ENCODE measurements around the gene MAST3. TPM values are rescaled to one million over a fixed set of nuclear protein-coding genes. Genes with fewer than 3 reads are reported as not detected.
"Not testable (repeated sequence)": the region's sequence is repeated elsewhere in the genome, so short reads cannot be mapped to it uniquely, and the experiment has no call there.

The MAST3 gene
- total RNA-seq, 4 donors from 2014 or later, result 0.66 to 2.8 (median 1.6) TPM

DNA sequence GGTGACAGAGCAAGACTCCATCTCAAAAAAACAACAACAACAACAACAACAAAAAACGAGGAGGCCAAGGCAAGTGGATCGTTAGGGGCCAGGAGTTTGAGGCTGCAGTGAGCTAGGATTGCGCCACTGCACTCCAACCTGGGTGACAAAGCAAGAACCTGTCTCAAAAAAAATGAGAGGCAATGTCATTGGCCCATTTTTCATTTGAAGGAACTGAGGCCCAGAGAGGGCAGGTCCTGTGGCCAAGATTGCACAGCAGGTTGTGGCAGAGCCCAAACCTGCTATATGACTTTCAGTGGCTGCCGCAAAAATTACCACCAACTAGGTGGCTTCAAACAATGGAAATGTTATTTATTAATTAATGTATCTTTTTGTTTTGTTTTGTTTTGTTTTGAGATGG, 60.9 kb downstream of the MAST3 start:
- DNase-seq (no peak), ATAC-seq (no peak)
- TF ChIP-seq POLR2A (IDR thresholded peaks at IDR 0.05), result no peak
- TF ChIP-seq CTCF (IDR thresholded peaks at IDR 0.05 in 4 of 5, conservative IDR thresholded peaks at IDR 0.05 in 1 of 5), result no peak
- H3K4me3 ChIP-seq, result no peak overlapping the region
- H3K9me3 ChIP-seq, result no peaks in the 10 kb centered on the region
- peaks cover 32 to 55% of the 10 kb centered on the region in 2 donors for H3K4me1 ChIP-seq
- peak overlapping the region in 1 of 4 donors; percentile 100 for H3K27ac ChIP-seq
- intact Hi-C loops (cut with DNase I; ENCODE audit: low total_unique reads), result loop anchor here (10.0 kb wide), 1 partner anchor 154 kb away; the partner anchor contains the start of gene ARRDC2
- H3K36me3 ChIP-seq, result peaks cover 0 to 15% of the 10 kb centered on the region in 2 donors
- in situ Hi-C loops (cut with MboI; ENCODE audit: low sequenced_read_pairs in 4 of 4), result no loop called here
- H3K27me3 ChIP-seq, result no peaks in the 10 kb centered on the region

DNA sequence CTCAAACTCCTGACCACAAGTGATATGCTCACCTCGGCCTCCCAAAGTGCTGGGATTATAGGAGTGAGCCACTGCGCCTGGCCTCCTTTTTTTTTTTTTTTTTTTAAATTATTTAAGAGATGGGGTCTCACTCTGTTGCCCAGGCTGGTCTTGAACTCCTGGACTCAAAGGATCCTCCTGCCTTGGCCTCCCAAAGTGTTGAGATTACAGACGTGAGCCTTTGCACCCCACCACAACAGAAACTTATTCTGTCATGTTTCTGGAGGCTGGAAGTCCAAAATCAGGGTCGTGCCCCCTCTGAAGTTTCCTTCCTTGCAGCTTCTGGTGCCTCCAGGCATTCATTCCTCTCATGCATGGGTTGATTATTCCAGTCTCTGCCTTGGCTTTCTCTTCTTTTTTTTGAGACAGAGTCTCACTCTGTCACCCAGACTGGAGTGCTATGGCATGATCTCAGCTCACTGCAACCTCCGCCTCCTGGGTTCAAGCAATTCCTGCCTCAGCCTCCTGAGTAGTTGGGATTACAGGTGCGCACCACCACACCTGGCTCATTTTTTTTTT, 61.6 kb downstream of the MAST3 start:
- DNase-seq; ATAC-seq; in situ Hi-C loops (cut with MboI; ENCODE audit: low sequenced_read_pairs in 4 of 4); H3K4me3 ChIP-seq; H3K27me3 ChIP-seq; H3K9me3 ChIP-seq: not testable (repeated sequence)
- Histone ChIP-seq H3K36me3 (peaks cover 0 to 22% of the 10 kb centered on the region in 2 donors), H3K27ac (peak overlapping the region in 2 of 4 donors; percentile 83 to 88), H3K4me1 (peaks cover 26 to 48% of the 10 kb centered on the region in 2 donors)
- intact Hi-C loops (cut with DNase I; ENCODE audit: low total_unique reads), result loop anchor here (10.0 kb wide), 1 partner anchor 154 kb away; the partner anchor contains the start of gene ARRDC2

DNA sequence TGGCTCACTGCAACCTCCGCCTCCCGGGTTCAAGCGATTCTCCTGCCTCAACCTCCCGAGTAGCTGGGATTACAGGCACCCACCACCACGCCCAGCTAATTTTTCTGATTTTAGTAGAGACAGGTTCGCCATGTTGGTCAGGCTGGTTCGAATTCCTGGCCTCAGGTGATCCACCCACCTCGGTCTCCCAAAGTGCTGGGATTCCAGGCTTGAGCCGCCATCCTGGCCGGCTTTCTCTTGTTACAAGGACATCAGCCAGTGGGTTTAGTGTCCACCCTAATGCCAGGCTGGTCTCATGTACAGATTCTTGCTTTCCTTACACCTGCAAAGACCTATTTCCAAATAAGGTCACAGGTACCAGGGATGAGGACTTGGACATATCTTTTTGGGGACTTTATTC, 62.2 kb downstream of the MAST3 start:
- DNase-seq (no peak), ATAC-seq (no peak)
- H3K9me3 ChIP-seq, result no peaks in the 10 kb centered on the region
- H3K36me3 ChIP-seq, result peaks cover 0 to 29% of the 10 kb centered on the region in 2 donors
- intact Hi-C loops (cut with DNase I; ENCODE audit: low total_unique reads), result loop anchor here (2.0 to 10.0 kb wide), 4 partner anchors 33 to 155 kb away; partner anchors contain the start of genes ARRDC2 and MPV17L2
- H3K27me3 ChIP-seq, result no peaks in the 10 kb centered on the region
- H3K4me1 ChIP-seq, result peaks cover 21 to 45% of the 10 kb centered on the region in 2 donors
- in situ Hi-C loops (cut with MboI; ENCODE audit: low sequenced_read_pairs in 4 of 4), result loop anchor here in 3 of 4 donors (10.0 kb wide), 1 partner anchor 45 kb away; no protein-coding TSS in a partner anchor
- H3K4me3 ChIP-seq, result no peak overlapping the region
- H3K27ac ChIP-seq, result peak overlapping the region in 2 of 4 donors; percentile 83 to 88
- TF ChIP-seq POLR2A (IDR thresholded peaks at IDR 0.05) (no peak), CTCF (IDR thresholded peaks at IDR 0.05 in 4 of 5, conservative IDR thresholded peaks at IDR 0.05 in 1 of 5) (no peak)

GRCh38 chr19:18160493-18160970, 63.0 kb downstream of the MAST3 start:
- Histone ChIP-seq H3K4me1 (peaks cover 21 to 41% of the 10 kb centered on the region in 2 donors), H3K36me3 (peaks cover 0 to 34% of the 10 kb centered on the region in 2 donors), H3K9me3 (no peaks in the 10 kb centered on the region), H3K27ac (peak overlapping the region; percentile 76 to 88 (median 82)), H3K4me3 (peak overlapping the region; percentile 40 to 53 (median 46)), H3K27me3 (no peaks in the 10 kb centered on the region)
- DNase-seq, result no peak
- in situ Hi-C loops (cut with MboI; ENCODE audit: low sequenced_read_pairs in 4 of 4), result loop anchor here in 3 of 4 donors (10.0 kb wide), 1 partner anchor 46 kb away; no protein-coding TSS in a partner anchor
- intact Hi-C loops (cut with DNase I; ENCODE audit: low total_unique reads), result loop anchor here (2.0 kb wide), 3 partner anchors 32 to 92 kb away; partner anchors contain the start of gene MPV17L2
- peak; percentile 8 to 10 for ATAC-seq
- TF ChIP-seq POLR2A (IDR thresholded peaks at IDR 0.05), result no peak

- Histone ChIP-seq H3K4me3 (peak overlapping the region; percentile 40 to 53 (median 46)), H3K36me3 (peaks cover 0 to 40% of the 10 kb centered on the region in 2 donors), H3K4me1 (peaks cover 17 to 37% of the 10 kb centered on the region in 2 donors), H3K9me3 (no peaks in the 10 kb centered on the region), H3K27ac (peak overlapping the region; percentile 76 to 88 (median 82)), H3K27me3 (no peaks in the 10 kb centered on the region)
- TF ChIP-seq CTCF (IDR thresholded peaks at IDR 0.05 in 4 of 5, conservative IDR thresholded peaks at IDR 0.05 in 1 of 5) (peak; percentile 61 to 97 (median 76)), POLR2A (IDR thresholded peaks at IDR 0.05) (no peak)
- intact Hi-C loops (cut with DNase I; ENCODE audit: low total_unique reads) (loop anchor here (2.0 kb wide), 3 partner anchors 32 to 92 kb away; partner anchors contain the start of gene MPV17L2), in situ Hi-C loops (cut with MboI; ENCODE audit: low sequenced_read_pairs in 4 of 4) (loop anchor here in 3 of 4 donors (10.0 kb wide), 1 partner anchor 46 kb away; no protein-coding TSS in a partner anchor)
- ATAC-seq, result peak; percentile 77 to 85
- DNase-seq, result peak in 1 of 2 donors; percentile 55
Observed at GRCh38 chr19:18160971-18161635, 63.5 kb downstream of the MAST3 start.
